Activated T-cell treated with anti-CD3 and anti-CD28 coated beads, Interleukin-2, amount 50 U/mL, for 24 hours (primary cell): Measurements from ENCODE around the gene SH3PXD2B.

Experiments
- DNase-seq: peaks from one replicate; pipeline ENCODE4 v3.0.0-alpha.2; 2020
- H3K27ac Mint-ChIP-seq: 2 replicates; pipeline ENCODE4 v1.8.0; 2020; ENCODE audit warnings: mild to moderate bottlenecking, mixed read lengths
- H3K27me3 Mint-ChIP-seq: 2 replicates; pipeline ENCODE4 v1.8.0; 2020; ENCODE audit warnings: mixed read lengths
- H3K36me3 Mint-ChIP-seq: 2 replicates; pipeline ENCODE4 v1.8.0; 2020; ENCODE audit warnings: low read depth, mixed read lengths
- H3K4me1 Mint-ChIP-seq: 2 replicates; pipeline ENCODE4 v1.8.0; 2020; ENCODE audit warnings: low read depth, mixed read lengths
- H3K4me3 Mint-ChIP-seq: 2 replicates; pipeline ENCODE4 v1.8.0; 2020; ENCODE audit warnings: mild to moderate bottlenecking, moderate library complexity, mixed read lengths
- H3K9me3 Mint-ChIP-seq: 2 replicates; pipeline ENCODE4 v1.8.0; 2020; ENCODE audit warnings: mixed read lengths

The SH3PXD2B gene

GRCh38 chr5:172478256-172478655 is 23.9 kb upstream of the SH3PXD2B start:
- no peaks in the 10 kb centered on the region for H3K36me3 Mint-ChIP-seq
- no peak overlapping the region for H3K4me3 Mint-ChIP-seq
- peaks cover 11% of the 10 kb centered on the region for H3K27me3 Mint-ChIP-seq
- no peak for DNase-seq
- H3K4me1 Mint-ChIP-seq = no peaks in the 10 kb centered on the region
- H3K9me3 Mint-ChIP-seq = no peaks in the 10 kb centered on the region
- no peak overlapping the region for H3K27ac Mint-ChIP-seq

GRCh38 chr5:172477466-172477865 is 23.1 kb upstream of the SH3PXD2B start:
- Mint-ChIP-seq H3K9me3 (no peaks in the 10 kb centered on the region), H3K27me3 (peaks cover 11% of the 10 kb centered on the region), H3K27ac (no peak overlapping the region), H3K4me1 (no peaks in the 10 kb centered on the region), H3K36me3 (no peaks in the 10 kb centered on the region), H3K4me3 (no peak overlapping the region)
- DNase-seq = no peak

- H3K4me1 Mint-ChIP-seq = no peaks in the 10 kb centered on the region
- no peak overlapping the region for H3K27ac Mint-ChIP-seq
- peaks cover 18% of the 10 kb centered on the region for H3K27me3 Mint-ChIP-seq
- H3K36me3 Mint-ChIP-seq = no peaks in the 10 kb centered on the region
- H3K9me3 Mint-ChIP-seq = no peaks in the 10 kb centered on the region
- no peak for DNase-seq
- H3K4me3 Mint-ChIP-seq = no peak overlapping the region
These were observed 20.0 kb upstream of the SH3PXD2B start for GRCh38 chr5:172474293-172474692.

- Mint-ChIP-seq H3K4me1 (no peaks in the 10 kb centered on the region), H3K9me3 (no peaks in the 10 kb centered on the region), H3K27ac (no peak overlapping the region), H3K27me3 (peaks cover 18% of the 10 kb centered on the region), H3K4me3 (no peak overlapping the region), H3K36me3 (no peaks in the 10 kb centered on the region)
- DNase-seq = no peak
These were observed 19.1 kb upstream of the SH3PXD2B start for GRCh38 chr5:172473427-172473826.

GRCh38 chr5:172469697-172470096 is 15.4 kb upstream of the SH3PXD2B start:
- no peak for DNase-seq
- no peak overlapping the region for H3K27ac Mint-ChIP-seq
- H3K27me3 Mint-ChIP-seq = peaks cover 15% of the 10 kb centered on the region
- no peak overlapping the region for H3K4me3 Mint-ChIP-seq
- H3K9me3 Mint-ChIP-seq = no peaks in the 10 kb centered on the region
- no peaks in the 10 kb centered on the region for H3K4me1 Mint-ChIP-seq
- H3K36me3 Mint-ChIP-seq = no peaks in the 10 kb centered on the region

GRCh38 chr5:172466062-172466461 is 11.7 kb upstream of the SH3PXD2B start:
- no peak overlapping the region for H3K4me3 Mint-ChIP-seq
- peaks cover 4% of the 10 kb centered on the region for H3K27me3 Mint-ChIP-seq
- DNase-seq = no peak
- peaks cover 6% of the 10 kb centered on the region for H3K9me3 Mint-ChIP-seq
- no peak overlapping the region for H3K27ac Mint-ChIP-seq
- no peaks in the 10 kb centered on the region for H3K36me3 Mint-ChIP-seq
- H3K4me1 Mint-ChIP-seq = peaks cover 2% of the 10 kb centered on the region

GRCh38 chr5:172463031-172463430 is 8.7 kb upstream of the SH3PXD2B start:
- Mint-ChIP-seq H3K4me3 (no peak overlapping the region), H3K4me1 (peaks cover 7% of the 10 kb centered on the region), H3K27me3 (no peaks in the 10 kb centered on the region), H3K27ac (no peak overlapping the region), H3K9me3 (peaks cover 6% of the 10 kb centered on the region), H3K36me3 (no peaks in the 10 kb centered on the region)
- no peak for DNase-seq

GRCh38 chr5:172459783-172460165 is 5.4 kb upstream of the SH3PXD2B start:
- Mint-ChIP-seq H3K27me3 (peaks cover 16% of the 10 kb centered on the region), H3K4me1 (peaks cover 10% of the 10 kb centered on the region), H3K4me3 (no peak overlapping the region), H3K27ac (no peak overlapping the region), H3K36me3 (no peaks in the 10 kb centered on the region), H3K9me3 (peaks cover 6% of the 10 kb centered on the region)
- no peak for DNase-seq

- Mint-ChIP-seq H3K27ac (no peak overlapping the region), H3K27me3 (peaks cover 19% of the 10 kb centered on the region), H3K9me3 (peaks cover 6% of the 10 kb centered on the region), H3K4me1 (peaks cover 12% of the 10 kb centered on the region), H3K36me3 (no peaks in the 10 kb centered on the region), H3K4me3 (no peak overlapping the region)
- DNase-seq = no peak
These were observed 4.9 kb upstream of the SH3PXD2B start for GRCh38 chr5:172458976-172459782.

- no peak overlapping the region for H3K27ac Mint-ChIP-seq
These were observed 1.9 kb upstream of the SH3PXD2B start for GRCh38 chr5:172456076-172456722.

GRCh38 chr5:172455511-172456061 is 1.3 kb upstream of the SH3PXD2B start:
- DNase-seq = no peak
- Mint-ChIP-seq H3K27ac (no peak overlapping the region), H3K27me3 (peaks cover 51% of the 10 kb centered on the region), H3K4me1 (peaks cover 11% of the 10 kb centered on the region), H3K4me3 (peak overlapping the region; percentile 77), H3K9me3 (no peaks in the 10 kb centered on the region), H3K36me3 (no peaks in the 10 kb centered on the region)

More at GRCh38 chr5:172456076-172456722, 1.9 kb upstream of the SH3PXD2B start:
- Mint-ChIP-seq H3K27me3 (peaks cover 45% of the 10 kb centered on the region), H3K4me3 (no peak overlapping the region), H3K9me3 (no peaks in the 10 kb centered on the region), H3K4me1 (peaks cover 15% of the 10 kb centered on the region), H3K36me3 (no peaks in the 10 kb centered on the region)
- no peak for DNase-seq

- H3K9me3 Mint-ChIP-seq = no peaks in the 10 kb centered on the region
- peak overlapping the region; percentile 77 for H3K4me3 Mint-ChIP-seq
- H3K4me1 Mint-ChIP-seq = peaks cover 9% of the 10 kb centered on the region
- H3K36me3 Mint-ChIP-seq = no peaks in the 10 kb centered on the region
- no peak overlapping the region for H3K27ac Mint-ChIP-seq
- H3K27me3 Mint-ChIP-seq = peaks cover 54% of the 10 kb centered on the region
- no peak for DNase-seq
These were observed 709 bp upstream of the SH3PXD2B start for GRCh38 chr5:172455087-172455381.

- Mint-ChIP-seq H3K27me3 (peaks cover 64% of the 10 kb centered on the region), H3K36me3 (no peaks in the 10 kb centered on the region), H3K4me1 (peaks cover 9% of the 10 kb centered on the region), H3K4me3 (peak overlapping the region; percentile 62), H3K27ac (no peak overlapping the region), H3K9me3 (no peaks in the 10 kb centered on the region)
- DNase-seq = no peak
These were observed 353 bp downstream of the SH3PXD2B start for GRCh38 chr5:172453986-172454357.

GRCh38 chr5:172453206-172453985 is 929 bp downstream of the SH3PXD2B start:
- Mint-ChIP-seq H3K4me3 (peak overlapping the region; percentile 62), H3K27me3 (peaks cover 69% of the 10 kb centered on the region), H3K9me3 (no peaks in the 10 kb centered on the region), H3K27ac (no peak overlapping the region), H3K36me3 (no peaks in the 10 kb centered on the region), H3K4me1 (peaks cover 9% of the 10 kb centered on the region)
- no peak for DNase-seq
